Smooth muscle cell (in vitro differentiated cells): ENCODE results near the gene GDI2. TPM values are rescaled to one million over a fixed set of nuclear protein-coding genes. Genes with fewer than 3 reads are reported as not detected.

Experiments
- DNase-seq: peaks from one replicate; lab custom pipeline; 2025; ENCODE audit not compliant: unreplicated experiment; lab: John Stamatoyannopoulos, UW
- H2AFZ ChIP-seq: fragments of 200-600 bp; sonication (generic); 2 replicates; pipeline ENCODE4 v1.6.0; 2016; ENCODE audit warnings: antibody characterized with exemption, low read depth, mild to moderate bottlenecking
- H3F3A ChIP-seq: fragments of 200-600 bp; sonication (generic); 2 replicates; pipeline ENCODE4 v1.6.0; 2017; ENCODE audit warnings: antibody characterized with exemption, low read depth
- H3K27ac ChIP-seq: fragments of 200-600 bp; sonication (generic); 2 replicates; pipeline ENCODE4 v1.5.1; 2016; ENCODE audit warnings: low read depth, mild to moderate bottlenecking
- H3K27me3 ChIP-seq: fragments of 200-600 bp; sonication (generic); 2 replicates; pipeline ENCODE4 v1.6.1; 2016; ENCODE audit warnings: low read depth, mild to moderate bottlenecking
- H3K36me3 ChIP-seq: fragments of 200-600 bp; sonication (generic); 2 replicates; pipeline ENCODE4 v1.5.1; 2016; ENCODE audit warnings: low read depth
- H3K4me1 ChIP-seq: fragments of 200-600 bp; sonication (generic); 2 replicates; pipeline ENCODE4 v1.5.1; 2016; ENCODE audit warnings: low read depth
- H3K4me2 ChIP-seq: fragments of 200-600 bp; sonication (generic); 2 replicates; pipeline ENCODE4 v1.6.0; 2016; ENCODE audit warnings: mild to moderate bottlenecking
- H3K4me3 ChIP-seq: fragments of 200-600 bp; sonication (generic); 2 replicates; pipeline ENCODE4 v1.5.1; 2016; ENCODE audit warnings: mild to moderate bottlenecking
- H3K79me2 ChIP-seq: fragments of 200-600 bp; sonication (generic); 2 replicates; pipeline ENCODE4 v1.6.0; 2016; ENCODE audit warnings: low read depth, mild to moderate bottlenecking
- H3K9ac ChIP-seq: fragments of 200-600 bp; sonication (generic); 2 replicates; pipeline ENCODE4 v1.6.0; 2016; ENCODE audit warnings: low read depth
- H3K9me3 ChIP-seq: fragments of 200-600 bp; sonication (generic); replicated peaks from 2 replicates; pipeline ENCODE4 v1.5.1; 2016; ENCODE audit warnings: low read depth
- H4K20me1 ChIP-seq: fragments of 200-600 bp; sonication (generic); 2 replicates; pipeline ENCODE4 v1.6.0; 2016; ENCODE audit warnings: low read depth
- CTCF ChIP-seq: fragments of 200-600 bp; sonication (generic); IDR thresholded peaks from 2 replicates; pipeline ENCODE4 v1.5.1; 2017; ENCODE audit warnings: borderline replicate concordance, mild to moderate bottlenecking, antibody characterized with exemption; ENCODE audit not compliant: insufficient read depth, poor library complexity, severe bottlenecking
- WGBS: methylation state at CpG from one replicate; pipeline ENCODE4 v1.1.7; 2016; ENCODE audit warnings: low lambda C conversion rate; 5-methylcytosine and 5-hydroxymethylcytosine counted together
- polyA plus RNA-seq: library from polyadenylated mRNA; unstranded; fragments of >200 nt; fragmentation: Nextera tagmentation; extraction: Ambion mirVana; gene quantifications from 2 replicates; pipeline ENCODE4 v1.2.1, GENCODE V29; 2016
- total RNA-seq: library from RNA; depleted of rRNA; stranded (reverse); fragments of >200 nt; gene quantifications from 2 replicates; pipeline ENCODE4 v1.2.3, GENCODE V29; 2014

GDI2 gene
- total and polyA plus RNA-seq, 2 experiments from 2014 or later: 186 to 334 TPM

- no peak overlapping the region for H3K9ac ChIP-seq
- peaks cover 22% of the 10 kb centered on the region for H3K36me3 ChIP-seq
- no peak for DNase-seq
- H3K27me3 ChIP-seq: no peaks in the 10 kb centered on the region
- H3K9me3 ChIP-seq: no peaks in the 10 kb centered on the region
- H2AFZ ChIP-seq: no peak overlapping the region
- no peak overlapping the region for H3K27ac ChIP-seq
- peaks cover 50% of the 10 kb centered on the region for H4K20me1 ChIP-seq
- H3K4me1 ChIP-seq: no peaks in the 10 kb centered on the region
- H3F3A ChIP-seq: peaks cover 26% of the 10 kb centered on the region
- peaks cover 32% of the 10 kb centered on the region for H3K79me2 ChIP-seq
- no peak for TF ChIP-seq CTCF
- H3K4me2 ChIP-seq: no peak overlapping the region
- H3K4me3 ChIP-seq: no peak overlapping the region
- WGBS: 100% methylated on average over 2 of the region's 2 CpGs
Measured at GRCh38 chr10:5766189-5766588, 47.0 kb downstream of the GDI2 start.

GRCh38 chr10:5765617-5766016, 47.6 kb downstream of the GDI2 start:
- Histone ChIP-seq H3K27me3 (no peaks in the 10 kb centered on the region), H2AFZ (no peak overlapping the region), H4K20me1 (peaks cover 47% of the 10 kb centered on the region), H3K27ac (no peak overlapping the region), H3K79me2 (peaks cover 28% of the 10 kb centered on the region), H3K4me1 (no peaks in the 10 kb centered on the region), H3F3A (peaks cover 29% of the 10 kb centered on the region), H3K4me2 (no peak overlapping the region), H3K9ac (no peak overlapping the region), H3K36me3 (peaks cover 22% of the 10 kb centered on the region), H3K4me3 (no peak overlapping the region), H3K9me3 (no peaks in the 10 kb centered on the region)
- TF ChIP-seq CTCF: no peak
- WGBS: 80% methylated on average over 2 of the region's 2 CpGs
- DNase-seq: no peak

DNA sequence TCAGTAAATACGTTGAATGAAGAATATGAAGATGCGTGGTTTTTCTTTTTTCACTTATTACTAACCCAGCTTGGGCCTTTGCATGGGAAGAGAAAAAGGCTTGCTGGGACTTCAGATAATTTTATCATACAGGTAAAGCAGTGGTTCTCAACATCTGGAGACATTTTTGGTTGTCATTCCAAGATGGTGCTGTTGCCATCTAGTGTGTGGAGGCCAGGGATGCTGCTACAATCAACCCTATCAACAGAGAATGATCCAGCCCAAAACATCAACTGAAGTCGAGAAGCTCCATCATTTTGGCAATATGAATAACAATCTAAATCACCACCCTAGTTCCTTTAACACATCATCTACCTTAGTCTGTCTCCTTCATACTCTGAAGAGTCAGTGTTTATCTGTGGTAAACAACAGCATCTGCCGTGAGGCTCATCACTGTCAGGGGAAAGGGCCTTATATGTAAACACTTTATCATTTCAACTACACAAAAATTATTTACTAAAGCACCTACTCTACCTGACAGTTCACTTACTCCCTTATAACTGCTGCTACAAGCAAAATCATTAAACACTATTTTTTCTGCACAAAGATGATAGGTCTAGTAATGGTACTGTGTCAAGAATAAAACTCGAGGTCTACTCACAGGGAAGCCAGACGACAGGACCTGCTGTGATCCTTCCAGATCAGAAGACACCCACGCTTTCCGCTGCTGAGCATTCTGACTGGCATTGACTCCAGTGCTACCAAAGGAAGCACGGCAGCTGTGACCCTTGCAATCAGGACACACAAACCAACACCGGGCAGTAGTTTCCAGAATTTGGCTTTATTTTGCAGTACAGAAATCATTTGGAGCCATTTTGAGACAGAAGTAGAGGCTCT, 48.6 kb downstream of the GDI2 start:
- Histone ChIP-seq H3F3A (peaks cover 29% of the 10 kb centered on the region), H3K36me3 (peaks cover 14% of the 10 kb centered on the region)
- 90% methylated on average over 10 of the region's 10 CpGs for WGBS

More for the DNA sequence above, 48.6 kb downstream of the GDI2 start:
- Histone ChIP-seq H3K27me3 (no peaks in the 10 kb centered on the region), H4K20me1 (peaks cover 39% of the 10 kb centered on the region), H3K27ac (no peak overlapping the region), H3K4me2 (no peak overlapping the region), H3K9ac (no peak overlapping the region), H3K79me2 (peaks cover 19% of the 10 kb centered on the region), H2AFZ (no peak overlapping the region), H3K4me1 (no peaks in the 10 kb centered on the region), H3K9me3 (no peaks in the 10 kb centered on the region), H3K4me3 (no peak overlapping the region)
- no peak for TF ChIP-seq CTCF
- DNase-seq: no peak
